HepG2 (cell line): ENCODE measurements around the gene NUDT1. TPM values are rescaled to one million over a fixed set of nuclear protein-coding genes. Genes with fewer than 3 reads are reported as not detected.

Experiments used
- ATAC-seq: fragments of 200-7000 bp; cut with Tn5 transposase; 3 replicates; pipeline ENCODE4 v1.9.1; 2020; ENCODE audit warnings: mild to moderate bottlenecking, moderate library complexity
- BruUV-seq: library from RNA; stranded (reverse); fragments of 400-500 nt; replicated peaks from 2 replicates; lab custom pipeline; 2021; lab: Mats Ljungman, UMichigan
- CTCF ChIA-PET: fragments of 300-600 bp; formaldehyde crosslinking; extraction: SDS; loops from one replicate; lab custom pipeline; 2021; ENCODE audit warnings: low total read pairs, inconsistent platforms, low intra/inter-chr PET ratio; lab: Yijun Ruan, JAX
- POLR2A ChIA-PET: fragments of 350-600 bp; sonication (Branson Sonifier 250); formaldehyde crosslinking; loops from one replicate; lab custom pipeline; 2020; ENCODE audit warnings: antibody characterized with exemption, inconsistent platforms; lab: Yijun Ruan, JAX
- DNase-seq: peaks from one replicate; pipeline ENCODE4 v3.0.0-alpha.2; 2015; ENCODE audit warnings: low spot score
- FAIRE-seq: peaks from 3 replicates; lab custom pipeline; 2011; peaks lifted over from hg19 to GRCh38; lab: Jason Lieb, UNC
- H2AFZ ChIP-seq: one replicate; pipeline ENCODE4 v1.6.1; 2011; ENCODE audit warnings: low read length, inconsistent platforms
- H3K27ac ChIP-seq: fragments of 300-600 bp; 3 replicates; pipeline ENCODE4 v1.8.0; 2011; ENCODE audit warnings: mixed run types, mild to moderate bottlenecking, mixed read lengths, low read length, inconsistent platforms; ENCODE audit not compliant: insufficient read depth; ENCODE audit errors: extremely low read length
- H3K27me3 ChIP-seq, 2 experiments: fragments of 200-600 bp in 1 of 2; 2 replicates in 1 of 2; 3 replicates in 1 of 2; pipeline versions ENCODE4 v1.6.0 to v1.8.0; 2011; ENCODE audit warnings: low read length in 2 of 2, mild to moderate bottlenecking in 2 of 2, moderate library complexity in 2 of 2, inconsistent platforms in 1 of 2; ENCODE audit not compliant: insufficient read depth in 2 of 2, control insufficient read depth in 1 of 2
- H3K36me3 ChIP-seq, 2 experiments: fragments of 200-600 bp in 1 of 2; replicated peaks in 1 of 2; 2 replicates in 1 of 2; 3 replicates in 1 of 2; pipeline versions ENCODE4 v1.5.1 to v1.8.0; 2011; ENCODE audit warnings: low read length in 2 of 2, inconsistent platforms in 1 of 2; ENCODE audit not compliant: insufficient read depth in 2 of 2, control insufficient read depth in 1 of 2
- H3K4me1 ChIP-seq: 2 replicates; pipeline ENCODE4 v1.5.1; 2012; ENCODE audit warnings: low read length, inconsistent platforms; ENCODE audit not compliant: insufficient read depth
- H3K4me2 ChIP-seq: 2 replicates; pipeline ENCODE4 v1.6.0; 2011; ENCODE audit warnings: low read depth, low read length, inconsistent platforms
- H3K4me3 ChIP-seq, 3 experiments: fragments of 200-600 bp in 1 of 3; sonication (generic), shearing (Covaris generic) in 1 of 3; replicated peaks in 1 of 3; 2 replicates each; pipeline ENCODE4 v1.5.1; 2011 to 2016; ENCODE audit warnings: low read length in 3 of 3, inconsistent platforms in 2 of 3, low read depth in 2 of 3, mild to moderate bottlenecking in 2 of 3, control low read depth in 1 of 3, mixed read lengths in 1 of 3; ENCODE audit not compliant: insufficient read depth in 1 of 3
- H3K79me2 ChIP-seq: one replicate; pipeline ENCODE4 v1.6.1; 2011; ENCODE audit warnings: low read length, inconsistent platforms; ENCODE audit not compliant: insufficient read depth
- H3K9ac ChIP-seq: 2 replicates; pipeline ENCODE4 v1.6.0; 2011; ENCODE audit warnings: mild to moderate bottlenecking, low read depth, low read length, inconsistent platforms; ENCODE audit not compliant: insufficient read depth
- H3K9me3 ChIP-seq: 2 replicates; pipeline ENCODE4 v1.5.1; 2012; ENCODE audit warnings: mild to moderate bottlenecking, low read length
- H4K20me1 ChIP-seq: 2 replicates; pipeline ENCODE4 v1.6.0; 2011; ENCODE audit warnings: inconsistent platforms, mild to moderate bottlenecking, low read length, moderate library complexity; ENCODE audit not compliant: insufficient read depth
- AHR ChIP-seq: IDR thresholded peaks from 2 replicates; pipeline ENCODE4 v1.6.1; 2018; ENCODE audit warnings: missing genetic modification reagents, missing compliant biosample characterization
- DMTF1 ChIP-seq: sonication (generic); formaldehyde crosslinking; IDR thresholded peaks from 2 replicates; pipeline ENCODE4 v1.4.0; 2020; ENCODE audit warnings: mild to moderate bottlenecking, missing genetic modification reagents
- NFE2 ChIP-seq: sonication (generic); formaldehyde crosslinking; IDR thresholded peaks from 2 replicates; pipeline ENCODE4 v1.4.0; 2020; ENCODE audit warnings: missing genetic modification reagents
- RXRA ChIP-seq: sonication (generic); formaldehyde crosslinking; IDR thresholded peaks from 2 replicates; pipeline ENCODE4 v1.5.1; 2020; ENCODE audit warnings: missing genetic modification reagents
- TEF ChIP-seq: sonication (generic); formaldehyde crosslinking; IDR thresholded peaks from 2 replicates; pipeline ENCODE4 v1.5.0; 2020; ENCODE audit warnings: missing genetic modification reagents
- TERF1 ChIP-seq: sonication (generic); formaldehyde crosslinking; IDR thresholded peaks from 2 replicates; pipeline ENCODE4 v1.8.0; 2022; ENCODE audit warnings: mild to moderate bottlenecking, missing genetic modification reagents, moderate library complexity
- TFDP2 ChIP-seq: sonication (generic); formaldehyde crosslinking; IDR thresholded peaks from 2 replicates; pipeline ENCODE4 v1.4.0; 2020; ENCODE audit warnings: missing genetic modification reagents
- ZC3H13 ChIP-seq: sonication (generic); formaldehyde crosslinking; IDR thresholded peaks from 2 replicates; pipeline ENCODE4 v1.8.1; 2023; ENCODE audit warnings: mild to moderate bottlenecking, missing genetic modification reagents, moderate library complexity
- ZEB1 ChIP-seq: IDR thresholded peaks from 2 replicates; pipeline ENCODE4 v1.6.1; 2012; ENCODE audit warnings: mild to moderate bottlenecking, low read depth, inconsistent platforms; ENCODE audit not compliant: insufficient replicate concordance
- ZMYM3 ChIP-seq: sonication (generic); formaldehyde crosslinking; IDR thresholded peaks from 2 replicates; pipeline ENCODE4 v1.5.1; 2020; ENCODE audit warnings: mild to moderate bottlenecking, missing genetic modification reagents
- ZNF512 ChIP-seq: sonication (generic); formaldehyde crosslinking; IDR thresholded peaks from 2 replicates; pipeline ENCODE4 v1.4.0; 2020; ENCODE audit warnings: mild to moderate bottlenecking, missing genetic modification reagents
- ZNF552 ChIP-seq: sonication (generic); formaldehyde crosslinking; IDR thresholded peaks from 2 replicates; pipeline ENCODE4 v1.9.0; 2022; ENCODE audit warnings: missing genetic modification reagents, mild to moderate bottlenecking, borderline replicate concordance
- ZNF562 ChIP-seq: sonication (generic); formaldehyde crosslinking; IDR thresholded peaks from 2 replicates; pipeline ENCODE4 v1.8.0; 2022; ENCODE audit warnings: missing genetic modification reagents, borderline replicate concordance
- whole genome bisulfite sequencing: methylation state at CpG from one replicate; pipeline ENCODE4 v1.1.6; 2017; ENCODE audit warnings: low lambda C conversion rate; 5-methylcytosine and 5-hydroxymethylcytosine counted together
- in situ Hi-C: cut with HindIII; loops from 2 replicates; pipeline ENCODE4 v1.10.0; 2017; ENCODE audit warnings: low pct_unique_long_range_greater_than_20kb; ENCODE audit not compliant: extremely low pct_ligation_motif_present
- intact Hi-C: fragments of 100-400 bp; cut with micrococcal nuclease; formaldehyde crosslinking; loops from one replicate; pipeline ENCODE4 v1.10.0; 2022; ENCODE audit not compliant: unreplicated experiment
- polyA plus RNA-seq, 8 experiments: library from polyadenylated mRNA; depleted of rRNA in 3 of 8; stranded (reverse) in 7 of 8; unstranded in 1 of 8; fragments of >200 nt; fragmentation: Illumina TruSeq in 4 of 8; extraction: Trizol in 4 of 8; gene quantifications; 2 replicates each; pipeline versions ENCODE4 v1.2.1 to v1.2.3, GENCODE V29; 2011 to 2016; ENCODE audit warnings: low read depth in 4 of 8, missing spikeins in 1 of 8, mixed read lengths in 1 of 8; ENCODE audit not compliant: insufficient read depth in 1 of 8
- total RNA-seq, 5 experiments: library from RNA; depleted of rRNA; stranded (reverse); fragments of >200 nt; fragmentation: Illumina TruSeq; extraction: Trizol; gene quantifications; 2 replicates each; pipeline ENCODE4 v1.2.3, GENCODE V29; 2016; ENCODE audit warnings: low read depth in 1 of 5

Gene NUDT1
- total and polyA plus RNA-seq, 2 of the 13 experiments (the other 11 are each of a cell fraction or from before 2014, with no cell fraction given): 9.1 to 26.8 TPM

GRCh38 chr7:2241580-2242540 is at the start of gene NUDT1, which contains the start of gene MRM2 (continued):
- TF ChIP-seq TEF (CRISPR knock-in tag): no peak

GRCh38 chr7:2192831-2193534 is 49.0 kb upstream of the NUDT1 start:
- FAIRE-seq: no peak
- WGBS: 95% methylated on average over 11 of the region's 18 CpGs
- ChIA-PET CTCF (no interaction called here), POLR2A (no interaction called here)
- Histone ChIP-seq H3K79me2 (peaks cover 11% of the 10 kb centered on the region), H3K4me1 (0 out of 2 replicates have a peak, but pooled peaks cover 8% of the 10 kb centered on the region), H3K27me3 (no peaks in the 10 kb centered on the region), H3K4me3 (no peak overlapping the region), H3K27ac (no peak overlapping the region), H3K9me3 (peaks cover 8% of the 10 kb centered on the region), H3K4me2 (no peak overlapping the region), H2AFZ (no peak overlapping the region), H3K36me3 (peaks cover 18 to 39% of the 10 kb centered on the region in 2 experiments; a peak in 4 of 5 replicates), H4K20me1 (no peaks in the 10 kb centered on the region), H3K9ac (no peak overlapping the region)
- DNase-seq: no peak
- in situ Hi-C loops: no loop called here
- intact Hi-C loops: no loop called here
- no peak for ATAC-seq
- no TSS peak for BruUV-seq
- no peak for TF ChIP-seq RXRA (CRISPR knock-in tag)
- TF ChIP-seq ZNF562: no peak
- TF ChIP-seq TERF1 (CRISPR knock-in tag): no peak
- TF ChIP-seq ZC3H13 (CRISPR knock-in tag): no peak
- TF ChIP-seq ZNF512: no peak
- no peak for TF ChIP-seq AHR
- no peak for TF ChIP-seq ZMYM3 (CRISPR knock-in tag)
- TF ChIP-seq NFE2 (CRISPR knock-in tag): no peak
- TF ChIP-seq ZNF552 (CRISPR knock-in tag): no peak
- no peak for TF ChIP-seq TFDP2 (CRISPR knock-in tag)
- no peak for TF ChIP-seq DMTF1 (CRISPR knock-in tag)
- no peak for TF ChIP-seq ZEB1
